Astrocyte (in vitro differentiated cells and primary cell): ENCODE measurements around the gene TREML2. TPM values are rescaled to one million over a fixed set of nuclear protein-coding genes. Genes with fewer than 3 reads are reported as not detected.
A peak's percentile ranks its signal among the peaks of the same experiment; 100 is the strongest.
"Not testable (repeated sequence)": the region's sequence is repeated elsewhere in the genome, so short reads cannot be mapped to it uniquely, and the experiment has no call there.

Source experiments
- DNase-seq: peaks from one replicate; pipeline ENCODE4 v3.0.0-alpha.2; 2010; ENCODE audit warnings: low read depth
- FAIRE-seq: peaks from 2 replicates; lab custom pipeline; 2011; peaks lifted over from hg19 to GRCh38; lab: Jason Lieb, UNC
- H2AFZ ChIP-seq: 2 replicates; pipeline ENCODE4 v1.6.0; 2012; ENCODE audit warnings: low read depth, low read length, inconsistent platforms
- H3K27ac ChIP-seq: 2 replicates; pipeline ENCODE4 v1.5.1; 2011; ENCODE audit warnings: low read depth, low read length, inconsistent platforms
- H3K27me3 ChIP-seq: 2 replicates; pipeline ENCODE4 v1.6.0; 2011; ENCODE audit warnings: low read length, inconsistent platforms; ENCODE audit not compliant: insufficient read depth
- H3K36me3 ChIP-seq: 2 replicates; pipeline ENCODE4 v1.5.1; 2011; ENCODE audit warnings: low read length, inconsistent platforms; ENCODE audit not compliant: insufficient read depth
- H3K4me1 ChIP-seq: 2 replicates; pipeline ENCODE4 v1.5.1; 2011; ENCODE audit warnings: low read length, inconsistent platforms; ENCODE audit not compliant: insufficient read depth
- H3K4me2 ChIP-seq: 2 replicates; pipeline ENCODE4 v1.6.0; 2012; ENCODE audit warnings: low read length, inconsistent platforms
- H3K4me3 ChIP-seq: 2 replicates; pipeline ENCODE4 v1.5.1; 2011; ENCODE audit warnings: low read depth, mild to moderate bottlenecking, low read length, inconsistent platforms; ENCODE audit not compliant: insufficient read depth
- H3K79me2 ChIP-seq: 2 replicates; pipeline ENCODE4 v1.6.0; 2012; ENCODE audit warnings: mild to moderate bottlenecking, low read length, inconsistent platforms; ENCODE audit not compliant: insufficient read depth
- H3K9ac ChIP-seq: 2 replicates; pipeline ENCODE4 v1.6.0; 2012; ENCODE audit warnings: mild to moderate bottlenecking, low read length, inconsistent platforms
- H3K9me3 ChIP-seq: 2 replicates; pipeline ENCODE4 v1.5.1; 2012; ENCODE audit warnings: low read depth, mild to moderate bottlenecking, low read length, inconsistent platforms; ENCODE audit not compliant: insufficient read depth
- H4K20me1 ChIP-seq: 2 replicates; pipeline ENCODE4 v1.6.0; 2012; ENCODE audit warnings: low read length, inconsistent platforms; ENCODE audit not compliant: insufficient read depth
- H3K27ac Mint-ChIP-seq: one replicate; pipeline ENCODE4 v1.8.0; 2021; ENCODE audit warnings: mild to moderate bottlenecking, mixed read lengths; ENCODE audit not compliant: unreplicated experiment
- H3K27me3 Mint-ChIP-seq: one replicate; pipeline ENCODE4 v1.8.0; 2021; ENCODE audit warnings: low read depth, mixed read lengths; ENCODE audit not compliant: unreplicated experiment
- H3K36me3 Mint-ChIP-seq: one replicate; pipeline ENCODE4 v1.8.0; 2021; ENCODE audit warnings: low read depth, mixed read lengths; ENCODE audit not compliant: unreplicated experiment
- H3K4me1 Mint-ChIP-seq: one replicate; pipeline ENCODE4 v1.8.0; 2021; ENCODE audit warnings: low read depth, mixed read lengths; ENCODE audit not compliant: unreplicated experiment
- H3K4me3 Mint-ChIP-seq: one replicate; pipeline ENCODE4 v1.8.0; 2021; ENCODE audit warnings: mild to moderate bottlenecking, moderate library complexity, mixed read lengths; ENCODE audit not compliant: unreplicated experiment
- H3K9me3 Mint-ChIP-seq: one replicate; pipeline ENCODE4 v1.8.0; 2021; ENCODE audit warnings: mild to moderate bottlenecking, mixed read lengths; ENCODE audit not compliant: unreplicated experiment
- CTCF ChIP-seq: IDR thresholded peaks from 2 replicates; pipeline ENCODE4 v1.5.1; 2011; ENCODE audit warnings: low read depth, mild to moderate bottlenecking, inconsistent platforms, low read length, moderate library complexity; ENCODE audit not compliant: insufficient read depth
- EZH2 ChIP-seq: IDR thresholded peaks from 2 replicates; pipeline ENCODE4 v1.6.1; 2012; ENCODE audit warnings: mild to moderate bottlenecking, low read length, inconsistent platforms; ENCODE audit not compliant: insufficient read depth
- total RNA-seq: library from RNA; stranded (reverse); gene quantifications from 2 replicates; pipeline ENCODE4 v1.2.1, GENCODE V29; 2021

Gene TREML2
- total RNA-seq, 1 donor from 2014 or later, result not detected

GRCh38 chr6:41247288-41247865 is 46.4 kb upstream of the TREML2 start:
- no peak overlapping the region for H3K4me3 ChIP-seq
- Mint-ChIP-seq H3K4me1 (no peaks in the 10 kb centered on the region), H3K27me3 (peaks cover 36% of the 10 kb centered on the region), H3K9me3 (peaks cover 7% of the 10 kb centered on the region), H3K4me3 (no peak overlapping the region), H3K27ac (no peak overlapping the region), H3K36me3 (no peaks in the 10 kb centered on the region)
- no peaks in the 10 kb centered on the region for H3K36me3 ChIP-seq
- no peak for FAIRE-seq
- H3K9ac ChIP-seq, result no peak overlapping the region
- no peaks in the 10 kb centered on the region for H3K79me2 ChIP-seq
- H3K27ac ChIP-seq, result no peak overlapping the region
- no peak overlapping the region for H2AFZ ChIP-seq
- no peak for DNase-seq
- H3K4me2 ChIP-seq, result no peak overlapping the region
- H3K9me3 ChIP-seq, result no peaks in the 10 kb centered on the region
- H4K20me1 ChIP-seq, result no peaks in the 10 kb centered on the region
- no peaks in the 10 kb centered on the region for H3K4me1 ChIP-seq
- TF ChIP-seq EZH2, result no peak
- no peak for TF ChIP-seq CTCF
- no peaks in the 10 kb centered on the region for H3K27me3 ChIP-seq

DNA sequence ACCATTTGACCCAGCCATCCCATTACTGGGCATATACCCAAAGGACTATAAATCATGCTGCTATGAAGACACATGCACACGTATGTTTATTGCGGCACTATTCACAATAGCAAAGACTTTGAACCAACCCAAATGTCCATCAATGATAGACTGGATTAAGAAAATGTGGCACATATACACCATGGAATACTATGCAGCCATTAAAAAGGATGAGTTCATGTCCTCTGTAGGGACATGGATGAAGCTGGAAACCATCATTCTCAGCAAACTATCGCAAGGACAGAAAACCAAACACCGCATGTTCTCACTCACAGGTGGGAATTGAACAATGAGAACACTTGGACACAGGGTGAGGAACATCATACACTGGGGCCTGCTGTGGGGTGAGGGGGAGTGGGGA is 45.6 kb upstream of the TREML2 start:
- peaks cover 37% of the 10 kb centered on the region for H3K27me3 Mint-ChIP-seq
- not testable (repeated sequence) for H2AFZ ChIP-seq, H3K36me3 ChIP-seq, H3K4me2 ChIP-seq, H3K27ac Mint-ChIP-seq, FAIRE-seq, H3K4me3 ChIP-seq, H3K79me2 ChIP-seq, H3K4me3 Mint-ChIP-seq, H3K4me1 ChIP-seq, H3K36me3 Mint-ChIP-seq, H3K27ac ChIP-seq, H3K9me3 Mint-ChIP-seq, H4K20me1 ChIP-seq, H3K9me3 ChIP-seq, DNase-seq, H3K27me3 ChIP-seq, H3K9ac ChIP-seq, H3K4me1 Mint-ChIP-seq

- peaks cover 5% of the 10 kb centered on the region for H3K4me1 Mint-ChIP-seq
- Histone ChIP-seq H3K4me2 (no peak overlapping the region), H3K4me3 (no peak overlapping the region), H3K36me3 (no peaks in the 10 kb centered on the region), H3K9ac (no peak overlapping the region), H3K79me2 (no peaks in the 10 kb centered on the region), H3K4me1 (no peaks in the 10 kb centered on the region), H3K9me3 (no peaks in the 10 kb centered on the region), H3K27me3 (peaks cover 14% of the 10 kb centered on the region), H3K27ac (no peak overlapping the region), H4K20me1 (no peaks in the 10 kb centered on the region), H2AFZ (no peak overlapping the region)
- H3K4me3 Mint-ChIP-seq, result no peak overlapping the region
- no peak overlapping the region for H3K27ac Mint-ChIP-seq
- DNase-seq (no peak), FAIRE-seq (peak; percentile 26)
- no peaks in the 10 kb centered on the region for H3K36me3 Mint-ChIP-seq
- peaks cover 63% of the 10 kb centered on the region for H3K27me3 Mint-ChIP-seq
- TF ChIP-seq EZH2, result no peak
- no peak for TF ChIP-seq CTCF
- H3K9me3 Mint-ChIP-seq, result peaks cover 2% of the 10 kb centered on the region
Measured at GRCh38 chr6:41239467-41240159, 38.7 kb upstream of the TREML2 start.
